Measurements from ENCODE around the gene TRIM28.
"Not testable (repeated sequence)": the region's sequence is repeated elsewhere in the genome, so short reads cannot be mapped to it uniquely, and the experiment has no call there.

Gene TRIM28

DNA sequence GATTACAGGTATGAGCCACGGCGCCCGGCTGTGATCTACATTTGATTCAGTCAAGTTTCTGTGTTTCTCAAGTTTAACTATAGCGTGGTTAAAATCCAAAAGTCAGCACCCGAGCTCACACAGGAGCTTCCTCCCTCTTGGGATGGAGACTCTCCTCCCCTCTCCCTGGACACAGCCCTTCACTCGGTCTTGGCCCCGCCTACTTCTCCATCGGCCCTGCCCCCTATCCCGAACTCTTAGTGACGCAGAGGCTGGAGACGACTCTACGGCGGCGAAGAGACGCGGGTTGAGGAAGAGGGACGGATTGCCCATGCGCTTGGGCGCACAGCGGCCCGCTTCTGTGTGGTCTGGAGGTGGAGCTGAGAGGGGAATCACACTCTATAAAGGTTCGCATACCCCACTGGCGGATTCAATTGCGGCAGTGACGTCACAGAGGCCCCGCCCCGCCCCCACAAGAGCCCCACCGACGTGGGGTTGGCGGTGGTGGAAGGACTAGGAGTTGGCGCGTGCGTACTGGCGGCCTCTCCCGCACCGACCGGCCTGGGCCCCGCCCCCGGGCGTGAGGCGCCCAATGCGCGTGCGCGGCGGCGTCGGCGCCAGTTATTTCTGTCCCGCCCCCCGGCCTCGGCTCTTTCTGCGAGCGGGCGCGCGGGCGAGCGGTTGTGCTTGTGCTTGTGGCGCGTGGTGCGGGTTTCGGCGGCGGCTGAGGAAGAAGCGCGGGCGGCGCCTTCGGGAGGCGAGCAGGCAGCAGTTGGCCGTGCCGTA, at the start of gene TRIM28:
TSS of gene TRIM28 (plus strand) at position 239 of the 765 bp plus-strand sequence. CDS start 694 bp downstream, outside the sequence.
- no peak for DNase-seq

DNA sequence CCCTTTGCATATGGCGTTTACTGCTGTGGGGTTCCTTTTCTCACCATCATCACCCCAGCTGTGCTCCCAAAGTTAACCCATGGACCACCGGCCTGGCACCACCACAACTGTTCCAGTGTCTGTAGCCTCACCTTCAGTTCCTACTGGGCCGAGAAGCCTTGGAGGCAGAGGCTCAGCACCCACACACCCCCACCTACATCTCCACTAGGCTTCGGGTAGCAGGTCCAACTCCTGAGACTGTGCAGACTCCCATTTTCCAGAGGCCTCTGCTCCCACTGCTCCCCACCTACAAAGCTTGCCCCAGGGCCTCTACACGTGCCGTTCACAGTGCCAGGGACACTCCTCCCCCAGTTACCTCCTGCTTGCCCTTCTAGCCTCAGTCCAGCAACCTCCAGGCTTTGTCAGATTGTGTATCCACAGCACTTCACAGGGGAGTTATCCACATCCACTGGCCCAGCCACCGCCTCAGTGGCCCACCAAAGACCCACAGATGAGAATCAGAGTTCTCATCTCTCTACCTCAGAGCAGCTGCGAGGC, 46.2 kb upstream of the TRIM28 start:
- DNase-seq = no peak

DNA sequence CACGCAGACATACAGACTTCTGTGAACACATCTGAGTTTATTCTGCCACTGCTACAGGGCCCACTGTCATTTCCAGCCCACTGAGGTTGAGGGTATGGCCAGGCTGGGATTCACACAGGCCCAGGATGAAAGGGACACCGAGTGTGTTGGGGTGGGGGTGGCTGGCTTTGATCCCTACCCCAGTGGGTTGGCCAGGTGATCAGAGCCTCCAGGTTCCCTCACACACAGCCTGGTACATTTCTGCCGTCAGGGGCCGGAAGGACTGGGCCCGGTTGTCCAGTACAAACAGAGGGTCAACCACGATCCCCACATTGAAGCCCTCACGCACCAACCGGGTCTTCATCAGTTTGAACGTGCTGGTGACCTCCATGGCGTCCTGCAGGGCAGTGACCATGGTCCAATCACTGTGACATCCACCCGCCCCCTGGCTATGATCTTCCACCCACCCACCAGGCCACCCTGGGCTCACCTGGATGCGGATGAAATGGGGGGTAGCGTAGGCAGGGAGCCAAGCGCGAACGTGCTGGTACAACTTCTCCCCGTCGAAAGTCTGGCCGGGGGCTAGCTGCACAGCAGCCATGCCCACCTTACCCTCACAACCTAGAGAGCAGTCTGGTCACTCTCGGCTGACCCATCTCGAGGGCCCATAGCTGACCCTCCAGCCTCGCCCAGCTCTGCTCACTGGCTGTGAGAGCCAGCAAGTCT, 45.4 kb upstream of the TRIM28 start:
- DNase-seq = no peak

DNA sequence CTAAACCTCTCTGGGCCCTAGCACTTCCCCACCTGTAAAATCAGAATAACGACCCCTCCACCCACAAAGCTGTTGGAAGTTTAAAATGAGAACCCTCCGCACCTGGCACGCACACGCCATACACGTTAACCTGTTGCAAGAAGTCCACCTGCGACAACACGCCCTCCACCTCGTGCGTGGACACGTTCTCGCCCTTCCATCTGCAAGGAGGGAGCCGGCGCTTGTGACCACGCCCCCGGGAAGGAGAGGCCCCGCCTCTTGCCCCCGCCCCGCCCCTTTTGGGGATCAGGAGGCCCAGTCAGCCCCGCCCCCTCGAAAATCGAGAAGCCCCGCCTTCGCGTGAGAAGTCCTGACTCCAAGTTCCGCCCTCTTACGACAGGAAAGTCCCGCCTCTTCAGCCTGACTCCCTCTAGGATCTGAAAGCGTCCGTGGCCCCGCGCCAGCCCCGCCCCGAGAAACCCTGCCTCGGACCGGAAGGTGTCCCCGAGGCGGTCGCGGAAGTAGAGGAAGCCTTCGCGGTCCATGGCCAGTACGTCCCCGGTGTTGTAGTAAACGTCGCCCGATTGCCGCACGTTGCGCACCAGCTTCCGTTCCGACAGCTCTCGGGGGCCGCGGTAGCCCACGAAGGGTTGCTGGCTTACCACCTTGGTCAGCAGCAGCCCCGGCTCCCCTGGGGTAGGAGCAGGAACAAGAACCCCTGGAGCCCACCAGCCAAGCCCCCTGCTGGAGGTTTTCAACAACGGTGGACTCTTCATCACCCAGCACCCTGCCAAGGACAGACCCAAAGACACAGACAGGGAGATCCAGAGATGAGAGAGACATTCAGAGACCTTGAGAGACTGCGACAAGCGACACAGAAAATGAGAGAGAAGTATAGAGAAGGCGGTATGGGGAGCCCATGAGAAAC, 44.6 kb upstream of the TRIM28 start:
- peak; percentile 96 to 98 for DNase-seq

DNA sequence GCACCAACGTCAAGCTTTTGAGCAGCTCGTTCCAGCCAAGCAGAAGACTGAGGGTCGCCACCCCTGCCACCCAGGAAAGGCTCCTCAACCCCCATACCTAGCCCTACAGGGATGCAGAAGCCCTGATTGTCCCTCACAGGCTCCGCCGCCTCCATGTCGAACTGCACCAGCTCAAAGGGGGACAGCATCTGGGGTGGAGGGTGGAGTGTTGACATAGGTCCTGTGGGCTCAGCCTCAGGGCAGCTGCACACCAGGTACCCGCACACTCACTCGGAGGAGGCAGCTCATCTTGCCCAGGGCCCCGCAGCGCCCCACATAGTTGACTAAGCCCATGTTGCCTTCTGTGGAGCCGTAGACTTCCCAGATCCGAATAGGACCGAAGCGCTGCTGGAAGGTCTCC, 43.6 kb upstream of the TRIM28 start:
- DNase-seq = no peak

DNA sequence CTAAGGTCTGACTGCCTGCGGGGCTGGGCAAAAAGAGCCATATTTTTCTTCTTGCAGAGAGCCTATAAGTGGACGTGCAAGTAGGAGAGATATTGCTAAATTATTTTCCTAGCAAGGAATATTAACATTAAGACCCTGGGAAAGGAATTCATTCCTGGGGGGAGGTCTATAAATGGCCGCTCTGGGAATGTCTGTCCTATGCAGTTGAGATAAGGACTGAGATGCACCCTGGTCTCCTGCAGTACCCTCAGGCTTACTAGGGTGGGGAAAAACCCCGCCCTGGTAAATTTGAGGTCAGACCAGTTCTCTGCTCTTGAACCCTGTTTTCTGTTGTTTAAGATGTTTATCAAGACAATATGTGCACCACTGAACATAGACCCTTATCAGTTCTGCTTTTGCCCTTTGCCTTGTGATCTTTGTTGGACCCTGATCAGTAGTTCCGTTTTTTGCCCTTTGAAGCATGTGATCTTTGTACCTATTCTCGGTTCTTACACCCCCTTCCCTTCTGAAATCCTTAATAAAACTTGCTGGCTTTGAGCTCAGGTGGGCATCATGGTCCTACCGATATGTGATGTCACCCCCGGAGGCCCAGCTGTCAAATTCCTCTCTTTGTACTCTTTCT, 36.2 kb upstream of the TRIM28 start:
- DNase-seq = not testable (repeated sequence)

DNA sequence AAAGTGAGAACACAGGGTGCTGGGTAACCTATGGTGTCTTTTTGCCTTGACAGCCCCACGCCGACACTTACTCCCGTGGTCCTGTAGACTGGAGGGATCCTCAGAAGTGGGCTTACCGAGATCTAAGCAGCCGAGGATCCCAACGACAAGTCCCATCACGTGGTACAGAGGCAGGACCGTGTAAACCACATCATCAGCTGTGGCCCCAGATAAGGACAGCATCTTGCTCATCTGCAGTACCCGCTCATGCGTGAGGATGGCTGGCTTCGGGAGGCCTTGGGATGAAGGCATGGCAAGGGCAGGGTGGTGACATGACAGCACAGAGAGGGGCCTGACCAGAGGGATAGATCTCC, 34.2 kb upstream of the TRIM28 start:
- DNase-seq = no peak

DNA sequence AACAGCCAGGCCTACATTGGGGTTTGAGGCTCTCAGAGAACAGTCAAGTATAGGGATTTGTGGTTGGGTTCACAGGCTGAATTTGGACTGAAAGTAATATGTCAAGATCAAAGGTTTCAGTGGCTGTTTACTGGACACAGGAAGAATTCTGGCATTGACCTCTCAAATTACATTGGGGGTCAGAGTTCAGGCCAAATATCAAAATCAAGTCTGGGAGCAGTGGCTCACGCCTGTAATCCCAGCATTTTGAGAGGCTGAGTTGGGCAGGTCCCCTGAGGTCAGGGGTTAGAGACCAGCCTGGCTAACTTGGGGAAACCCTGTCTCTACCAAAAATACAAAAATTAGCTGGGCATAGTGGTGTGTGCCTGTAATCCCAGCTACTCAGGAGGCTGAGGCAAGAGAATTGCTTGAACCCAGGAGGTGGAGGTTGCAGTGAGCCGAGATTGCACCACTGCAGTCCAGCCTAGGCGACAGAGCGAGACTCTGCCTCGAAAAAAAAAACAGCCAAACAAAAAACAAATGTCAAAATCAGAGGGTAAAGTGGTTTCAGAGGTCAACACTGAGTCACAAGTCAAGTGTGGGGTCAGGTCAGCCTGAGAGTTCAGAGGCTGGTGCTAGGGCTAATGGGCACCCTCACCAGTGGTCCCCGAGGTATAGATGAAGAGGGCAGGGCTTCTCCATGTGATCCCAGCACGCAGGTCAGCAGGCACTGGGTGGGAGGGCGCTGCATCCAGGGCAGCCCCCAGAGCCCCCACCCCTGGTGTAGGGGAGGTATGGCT, 33.6 kb upstream of the TRIM28 start:
- DNase-seq = no peak

DNA sequence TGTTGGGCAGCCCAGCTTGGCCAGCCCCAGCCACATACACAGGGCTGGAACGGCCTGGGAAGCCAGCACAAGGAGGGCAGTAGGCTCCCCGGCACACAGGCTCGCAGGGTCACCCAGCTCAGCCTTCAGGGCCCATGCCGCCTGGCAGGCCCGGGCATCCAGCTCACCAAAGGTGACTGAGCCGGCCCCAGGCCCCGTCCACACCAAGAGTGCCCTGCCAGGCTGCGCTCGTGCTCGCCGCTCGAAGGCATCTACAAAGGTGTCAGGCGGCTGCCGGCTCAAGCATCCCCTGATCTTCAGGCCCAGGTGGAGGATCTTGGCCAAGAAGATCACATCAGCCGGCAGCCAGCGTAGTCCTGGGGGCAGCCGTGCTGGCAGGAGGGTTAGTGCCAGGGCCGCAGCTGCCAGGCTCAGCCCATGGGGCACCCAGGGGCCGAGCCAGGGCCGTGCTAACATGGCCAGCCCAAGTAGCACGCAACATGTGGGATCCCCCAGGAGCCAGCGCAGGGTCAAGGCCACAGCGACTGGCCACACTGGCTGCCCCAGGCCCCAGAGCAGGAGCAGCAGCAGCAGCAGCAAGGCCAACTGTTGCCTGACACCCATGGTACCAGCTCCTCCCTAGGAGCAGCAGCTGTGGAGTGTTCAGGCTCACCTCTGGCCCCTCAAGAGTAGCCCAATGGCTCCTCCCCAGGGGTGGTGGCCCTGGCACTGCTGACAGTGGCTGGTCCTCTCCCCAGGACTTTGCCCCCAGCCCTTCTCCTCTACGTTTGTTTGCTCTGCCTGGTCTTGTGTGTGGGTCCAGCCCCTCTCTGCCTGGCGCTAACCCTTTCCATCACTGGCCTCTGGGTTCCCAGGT, 32.3 kb upstream of the TRIM28 start, which contains the start of gene SLC27A5:
TSS of gene SLC27A5 (minus strand) at position 640 of the 856 bp plus-strand sequence. CDS start at position 603, 37 bp downstream.
- DNase-seq = no peak

DNA sequence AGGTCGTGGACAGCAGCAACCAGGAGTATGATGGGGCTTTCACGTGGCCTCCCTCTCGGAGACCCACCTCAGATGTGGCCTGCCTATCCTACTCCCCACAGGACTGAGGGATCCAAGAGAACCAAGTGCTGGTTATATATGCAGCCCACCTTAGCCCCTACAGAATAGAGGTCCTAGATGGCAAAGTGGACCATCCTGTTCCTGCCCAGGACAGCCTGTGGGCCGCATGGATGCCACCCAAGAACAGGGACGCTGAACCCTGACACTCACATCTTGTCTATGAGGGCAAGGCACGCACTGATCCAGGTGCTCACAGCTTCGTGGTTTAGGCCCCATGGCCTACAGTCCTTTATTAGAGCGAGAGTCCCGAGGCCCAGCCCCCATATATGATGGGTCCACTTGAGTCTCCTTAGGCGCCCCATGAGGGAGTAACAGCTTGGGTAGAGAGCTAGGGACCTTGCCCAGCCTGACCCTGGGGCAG, 30.6 kb upstream of the TRIM28 start:
- DNase-seq = no peak

DNA sequence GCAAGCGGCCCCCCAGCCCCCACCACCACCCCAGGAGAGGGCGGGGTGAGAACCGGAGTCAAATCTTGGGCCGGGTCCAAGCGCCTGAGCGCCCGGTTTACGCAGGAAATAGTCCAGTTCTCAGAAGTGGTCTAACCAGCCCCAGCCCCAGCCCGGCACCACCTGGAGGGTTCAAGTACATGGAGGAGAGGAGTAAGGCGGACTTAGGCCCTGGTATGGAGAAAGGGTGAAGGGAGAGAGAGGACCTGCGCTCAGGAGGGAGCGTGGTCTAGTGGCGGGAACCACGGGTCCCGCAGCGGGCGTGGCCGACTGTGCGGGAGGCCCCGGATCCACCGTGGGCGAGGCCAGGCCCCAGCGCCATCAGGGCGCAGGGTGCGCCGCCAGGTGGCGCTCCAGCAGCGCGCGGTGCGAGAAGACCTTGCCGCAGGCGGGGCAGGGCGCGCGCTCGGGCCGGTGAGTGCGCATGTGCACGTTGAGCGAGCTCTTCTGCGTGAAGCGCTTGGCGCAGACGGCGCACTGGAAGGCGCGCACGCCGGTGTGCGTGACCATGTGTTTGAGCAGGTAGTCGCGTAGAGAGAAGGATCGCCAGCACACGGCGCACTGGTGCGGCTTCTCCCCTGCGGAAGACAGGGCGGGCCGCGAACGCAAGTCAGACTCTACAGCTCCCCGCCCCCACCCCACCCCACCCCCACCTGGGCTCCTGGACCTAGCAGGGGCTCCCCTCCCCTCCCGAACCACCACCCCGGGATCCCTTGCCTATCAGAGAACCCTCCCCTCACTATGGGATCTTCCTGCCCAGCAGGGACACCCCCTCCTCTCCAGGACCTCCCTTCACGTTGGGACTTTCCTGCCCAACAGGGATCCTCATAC, 29.9 kb upstream of the TRIM28 start:
- peak; percentile 85 to 86 for DNase-seq

DNA sequence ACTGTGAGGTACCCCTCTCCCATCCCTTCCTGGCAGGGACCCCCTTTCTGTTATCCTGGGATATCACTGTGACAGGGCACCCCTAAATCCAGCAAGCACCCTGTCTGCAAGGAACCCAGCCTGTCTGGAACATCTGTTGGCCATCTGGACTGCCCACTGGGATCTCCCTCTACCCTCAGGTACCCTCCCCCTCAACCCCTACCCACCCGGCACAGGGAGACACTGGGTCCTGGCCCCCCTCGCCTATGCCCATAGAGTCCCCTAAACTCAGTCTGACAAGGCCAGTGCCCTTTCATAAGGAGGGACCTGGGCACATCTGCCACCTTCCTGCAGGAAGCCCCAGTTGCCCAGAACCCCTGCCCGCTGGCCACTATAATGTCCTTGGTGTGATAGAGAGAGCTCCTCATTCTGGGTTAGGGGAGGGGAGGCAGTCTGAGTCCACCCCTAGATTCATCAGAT, 29.3 kb upstream of the TRIM28 start:
- DNase-seq = no peak

DNA sequence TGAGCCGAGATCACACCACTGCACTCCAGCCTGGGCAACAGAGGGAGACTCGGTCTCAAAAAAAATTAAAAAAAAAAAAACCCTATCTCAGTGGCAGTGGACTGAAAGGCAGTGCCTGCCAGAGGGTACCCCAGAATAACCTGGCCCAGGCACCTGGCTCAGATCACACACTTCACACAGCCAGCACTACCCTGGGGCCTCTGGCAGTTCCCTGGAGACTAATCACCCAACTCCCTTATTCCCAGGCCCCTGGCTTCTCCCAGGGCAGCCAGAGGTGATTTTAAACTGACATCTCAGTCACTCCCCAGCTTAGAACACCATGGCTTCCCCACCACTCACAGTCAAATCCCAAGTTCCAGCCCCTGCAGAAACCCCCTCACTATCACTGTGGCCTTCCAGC, 28.6 kb upstream of the TRIM28 start:
- no peak for DNase-seq

DNA sequence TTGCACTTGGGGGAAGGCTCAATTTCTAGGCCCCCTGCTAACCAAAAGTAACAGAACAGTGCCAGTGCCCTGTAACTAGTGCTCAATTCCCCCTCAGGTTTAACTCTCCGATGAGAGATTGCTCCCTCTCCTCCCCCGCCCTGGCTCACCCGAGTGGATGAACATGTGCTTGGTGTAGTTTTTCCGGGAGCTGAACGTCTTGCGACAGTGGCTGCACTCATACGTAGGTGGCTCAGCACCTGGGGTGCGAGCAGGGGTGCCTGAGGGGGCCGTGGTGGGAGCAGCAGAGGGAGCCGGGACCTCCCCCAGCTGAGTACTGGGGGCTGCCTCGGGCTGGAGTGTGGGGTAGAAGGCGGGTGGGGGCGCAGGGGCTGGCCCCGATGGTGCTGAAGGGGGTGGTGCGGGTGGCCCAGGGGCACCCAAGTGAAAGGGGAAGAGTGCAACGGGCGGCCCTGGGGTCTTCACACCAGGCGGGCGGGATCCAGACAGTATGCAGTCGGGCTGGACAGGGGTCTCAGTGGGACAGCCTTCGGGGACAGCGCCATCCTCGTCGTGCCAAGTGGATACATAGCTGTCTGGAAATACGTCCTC, 27.5 kb upstream of the TRIM28 start:
- DNase-seq = no peak

DNA sequence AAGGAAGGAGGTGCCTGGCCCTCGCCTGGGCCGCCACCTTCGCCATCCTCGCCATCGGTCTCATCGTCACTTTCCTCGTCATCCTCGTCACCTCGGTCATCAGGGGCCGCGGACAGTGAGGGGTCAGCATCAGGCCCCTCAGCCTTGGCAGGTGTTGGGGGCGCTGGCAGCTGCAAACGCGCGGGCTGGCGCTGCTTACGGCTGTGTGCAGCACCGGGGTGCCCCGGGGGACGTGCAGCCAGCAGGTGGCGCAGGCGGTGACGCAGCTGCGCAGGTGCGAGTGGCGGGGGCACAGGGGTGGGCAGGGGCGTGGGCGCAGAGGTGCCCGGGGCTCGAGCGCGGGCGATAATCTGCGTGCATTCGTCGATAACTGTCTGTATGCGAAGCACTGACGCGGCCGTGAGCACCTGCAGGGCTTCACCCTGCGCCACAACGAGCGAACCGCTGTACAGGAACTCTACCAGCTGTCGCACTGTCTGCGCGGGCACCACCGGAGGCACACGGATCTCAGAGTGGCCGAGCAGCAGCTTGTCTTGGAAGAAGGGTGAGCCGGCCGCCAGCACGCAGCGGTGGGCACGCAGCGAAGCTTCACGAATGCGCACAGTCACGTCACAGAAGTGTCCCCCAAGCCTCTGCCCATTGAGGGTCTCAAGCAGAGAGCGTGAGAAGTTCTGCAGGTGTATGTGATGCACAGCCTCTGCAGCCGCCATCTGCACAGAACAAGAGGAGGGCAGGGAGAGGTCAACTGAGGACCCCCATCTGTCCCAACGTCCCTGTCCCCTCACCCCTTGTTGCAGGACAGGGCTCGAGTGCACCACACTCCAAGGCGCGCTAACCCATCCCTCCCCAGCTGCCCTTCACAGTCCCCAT, 26.7 kb upstream of the TRIM28 start:
- no peak for DNase-seq

DNA sequence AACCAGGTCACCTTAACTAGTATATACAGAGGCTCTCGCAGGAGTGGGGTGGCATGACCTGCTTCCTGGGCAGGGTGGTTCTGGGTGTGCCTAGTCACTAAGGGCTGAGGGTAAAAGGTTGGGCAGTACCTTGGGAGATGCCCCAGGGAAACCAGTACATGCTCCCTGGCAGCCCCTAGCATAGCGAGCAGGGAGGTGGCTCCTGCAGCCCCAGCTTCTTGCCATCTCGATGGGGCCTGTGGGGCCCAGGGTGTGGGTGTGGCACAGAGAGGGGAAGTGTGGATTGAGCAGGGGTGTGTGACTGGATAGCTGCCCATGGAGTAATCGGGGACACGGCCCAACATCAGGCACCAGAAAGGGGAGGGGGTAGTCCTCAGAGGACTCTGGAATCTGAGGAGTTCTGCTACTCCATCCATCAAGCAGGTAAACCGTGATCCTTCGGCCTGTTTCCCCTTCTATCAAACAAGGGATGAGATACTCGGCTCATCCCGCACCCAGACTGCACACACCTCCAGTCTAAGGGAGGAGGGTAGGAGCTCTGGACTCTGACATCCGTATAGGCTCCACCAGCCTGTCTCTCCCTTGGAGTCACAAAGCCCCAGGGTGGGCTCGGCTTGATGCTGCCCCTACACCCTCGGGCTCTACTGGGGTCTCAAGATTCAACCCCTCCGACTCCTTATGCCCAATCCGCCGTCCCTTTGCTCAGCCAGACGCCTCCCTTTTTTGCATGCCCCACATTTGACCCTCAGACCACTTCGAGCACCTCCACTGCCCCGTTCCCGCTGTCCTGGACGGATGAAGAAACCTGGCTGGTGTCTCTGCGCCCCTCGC, 25.4 kb upstream of the TRIM28 start:
- peak; percentile 60 to 63 for DNase-seq

DNA sequence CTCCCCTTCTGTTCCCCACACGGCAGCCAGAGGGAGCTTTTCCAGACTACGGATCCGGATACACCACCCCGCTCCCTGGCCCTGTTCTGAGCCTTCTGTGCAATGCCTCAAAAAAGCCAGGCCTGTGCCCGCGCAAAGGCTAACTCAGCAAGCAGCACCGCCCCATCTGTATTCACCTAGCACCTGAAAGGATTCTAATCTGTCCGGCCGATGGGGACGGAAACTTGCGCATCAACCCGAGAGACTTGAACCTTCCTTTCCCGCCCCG, 24.8 kb upstream of the TRIM28 start:
- peak; percentile 64 to 81 for DNase-seq

All from Kasumi-1 (cell line).